ENCODE measurements around the gene PFKFB3.

Gene PFKFB3

DNA sequence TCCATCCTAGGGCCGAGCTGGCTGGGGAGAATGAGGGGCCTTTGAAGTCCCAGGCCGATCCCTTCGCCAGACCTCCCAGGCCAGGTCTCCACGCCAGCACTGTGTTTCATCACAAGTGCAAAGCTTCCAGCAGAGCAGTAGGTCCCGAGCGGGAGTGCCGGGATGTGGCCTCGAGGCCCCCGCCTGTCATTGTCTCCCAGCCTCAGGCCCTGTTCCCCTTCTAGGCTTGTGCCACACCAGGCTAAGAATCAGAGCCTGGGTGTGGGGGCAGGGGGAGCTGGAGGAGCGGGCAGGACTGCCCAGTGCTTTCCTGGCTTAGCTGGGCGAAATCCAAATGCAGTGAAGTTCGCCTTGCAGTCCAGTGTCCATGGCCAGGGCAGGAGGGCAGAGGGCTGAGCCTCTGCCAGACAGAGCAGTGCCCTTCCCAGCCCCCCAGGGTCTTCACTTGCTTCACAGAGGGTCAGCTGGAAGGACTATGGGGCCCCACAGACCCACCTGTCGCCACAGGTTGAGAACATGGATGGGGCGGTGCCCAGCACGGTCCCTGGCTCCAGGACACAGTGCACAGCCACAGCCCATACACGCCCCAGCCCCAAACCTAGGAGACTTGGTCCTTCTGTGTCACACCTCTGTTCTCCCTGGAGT, 20.2 kb upstream of the PFKFB3 start:
- H3K4me3 ChIP-seq (ENCODE audit: low read length): no peak overlapping the region
- no peaks in the 10 kb centered on the region for H3K27me3 ChIP-seq (replicated peaks; ENCODE audit: insufficient read depth, low read length)
- no peaks in the 10 kb centered on the region for H4K20me1 ChIP-seq (ENCODE audit: insufficient read depth, low read length)
- H3K79me2 ChIP-seq (ENCODE audit: low read length): peaks cover 5% of the 10 kb centered on the region; the same call in 1 of the 2 replicates
- H3K36me3 ChIP-seq (replicated peaks; ENCODE audit: insufficient read depth, low read length): no peaks in the 10 kb centered on the region
- H2AFZ ChIP-seq (ENCODE audit: low read length): no peak overlapping the region
- no peak for DNase-seq
- H3K27ac ChIP-seq (ENCODE audit: low read length): no peak overlapping the region
- H3F3A ChIP-seq (ENCODE audit: insufficient read depth, low read length): no peaks in the 10 kb centered on the region
- no peaks in the 10 kb centered on the region for H3K4me1 ChIP-seq (ENCODE audit: low read length)
- H3K9me2 ChIP-seq (replicated peaks; ENCODE audit: insufficient read depth, low read length): no peaks in the 10 kb centered on the region
- H3K4me2 ChIP-seq (ENCODE audit: low read depth, low read length): no peak overlapping the region
- TF ChIP-seq, protein P1, sequence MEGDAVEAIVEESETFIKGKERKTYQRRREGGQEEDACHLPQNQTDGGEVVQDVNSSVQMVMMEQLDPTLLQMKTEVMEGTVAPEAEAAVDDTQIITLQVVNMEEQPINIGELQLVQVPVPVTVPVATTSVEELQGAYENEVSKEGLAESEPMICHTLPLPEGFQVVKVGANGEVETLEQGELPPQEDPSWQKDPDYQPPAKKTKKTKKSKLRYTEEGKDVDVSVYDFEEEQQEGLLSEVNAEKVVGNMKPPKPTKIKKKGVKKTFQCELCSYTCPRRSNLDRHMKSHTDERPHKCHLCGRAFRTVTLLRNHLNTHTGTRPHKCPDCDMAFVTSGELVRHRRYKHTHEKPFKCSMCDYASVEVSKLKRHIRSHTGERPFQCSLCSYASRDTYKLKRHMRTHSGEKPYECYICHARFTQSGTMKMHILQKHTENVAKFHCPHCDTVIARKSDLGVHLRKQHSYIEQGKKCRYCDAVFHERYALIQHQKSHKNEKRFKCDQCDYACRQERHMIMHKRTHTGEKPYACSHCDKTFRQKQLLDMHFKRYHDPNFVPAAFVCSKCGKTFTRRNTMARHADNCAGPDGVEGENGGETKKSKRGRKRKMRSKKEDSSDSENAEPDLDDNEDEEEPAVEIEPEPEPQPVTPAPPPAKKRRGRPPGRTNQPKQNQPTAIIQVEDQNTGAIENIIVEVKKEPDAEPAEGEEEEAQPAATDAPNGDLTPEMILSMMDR (IDR thresholded peaks at IDR 0.05; ENCODE audit: low read length): no peak
- TF ChIP-seq EZH2 (optimal IDR thresholded peaks at IDR 0.05; ENCODE audit: low read depth, low read length) (no peak), EZH2phosphoT487 (IDR thresholded peaks at IDR 0.05; ENCODE audit: low read length) (no peak)
- H3K9me3 ChIP-seq (replicated peaks; ENCODE audit: insufficient read depth, low read length): no peaks in the 10 kb centered on the region
- H3K9ac ChIP-seq (ENCODE audit: low read length): no peak overlapping the region

DNA sequence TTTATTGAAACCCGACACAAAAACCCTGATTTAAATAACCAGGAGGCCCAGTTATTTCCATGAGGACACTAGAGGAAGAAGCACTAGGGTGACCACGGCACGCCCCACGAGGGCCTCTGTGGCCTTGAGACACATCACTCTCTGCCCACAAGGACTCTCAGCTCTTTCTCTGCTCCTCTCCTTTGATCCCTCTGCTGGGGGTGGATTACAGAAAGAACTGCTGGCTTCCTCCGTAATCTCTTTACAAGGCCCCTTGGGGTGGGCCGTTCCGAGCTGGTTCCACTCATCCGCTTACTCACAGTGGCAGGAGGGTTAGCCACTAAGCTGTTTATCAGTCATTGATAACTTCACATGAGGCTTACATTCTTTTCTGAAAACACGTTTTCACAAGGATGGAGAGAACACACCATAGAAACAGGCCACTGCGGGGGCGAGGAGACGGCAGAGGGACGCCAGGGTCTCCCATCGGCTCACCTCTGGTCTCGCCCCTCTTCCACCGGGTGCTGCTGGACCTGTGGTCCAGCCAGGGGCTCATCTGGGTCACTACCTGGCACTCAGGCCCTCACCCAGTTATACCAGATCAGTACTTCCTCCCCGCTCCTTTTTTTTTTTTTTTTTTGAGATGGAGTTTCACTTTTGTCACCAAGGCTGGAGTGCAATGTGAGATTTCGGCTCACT, 17.6 kb upstream of the PFKFB3 start:
- Histone ChIP-seq H3F3A (ENCODE audit: insufficient read depth, low read length) (no peaks in the 10 kb centered on the region), H3K36me3 (replicated peaks; ENCODE audit: insufficient read depth, low read length) (no peaks in the 10 kb centered on the region), H3K79me2 (ENCODE audit: low read length) (no peaks in the 10 kb centered on the region), H3K9me3 (replicated peaks; ENCODE audit: insufficient read depth, low read length) (no peaks in the 10 kb centered on the region), H3K4me2 (ENCODE audit: low read depth, low read length) (no peak overlapping the region), H3K27me3 (replicated peaks; ENCODE audit: insufficient read depth, low read length) (no peaks in the 10 kb centered on the region), H3K9me2 (replicated peaks; ENCODE audit: insufficient read depth, low read length) (no peaks in the 10 kb centered on the region), H3K4me3 (ENCODE audit: low read length) (no peak overlapping the region), H3K9ac (ENCODE audit: low read length) (no peak overlapping the region), H3K27ac (ENCODE audit: low read length) (no peak overlapping the region), H4K20me1 (ENCODE audit: insufficient read depth, low read length) (no peaks in the 10 kb centered on the region), H3K4me1 (ENCODE audit: low read length) (no peaks in the 10 kb centered on the region), H2AFZ (ENCODE audit: low read length) (no peak overlapping the region)
- no peak for TF ChIP-seq EZH2 (optimal IDR thresholded peaks at IDR 0.05; ENCODE audit: low read depth, low read length)
- TF ChIP-seq, protein P1 (IDR thresholded peaks at IDR 0.05; ENCODE audit: low read length): no peak
- no peak for TF ChIP-seq EZH2phosphoT487 (IDR thresholded peaks at IDR 0.05; ENCODE audit: low read length)
- DNase-seq: no peak

DNA sequence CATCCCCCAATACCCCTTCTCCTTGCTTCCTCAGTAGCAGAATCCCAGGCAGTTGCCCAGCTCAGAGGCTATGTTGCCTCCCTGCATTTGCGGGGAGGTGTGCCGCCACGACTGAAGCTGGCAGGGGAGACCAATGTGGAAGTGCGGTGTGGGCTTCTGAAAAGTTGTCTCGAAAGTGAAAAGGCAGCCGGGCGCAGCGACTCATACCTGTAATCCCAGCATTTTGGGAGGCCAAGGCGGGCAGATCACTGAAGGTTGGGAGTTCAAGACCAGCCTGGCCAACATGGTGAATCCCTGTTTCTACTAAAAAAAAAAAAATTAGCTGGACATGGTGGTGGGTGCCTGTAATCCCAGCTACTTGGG, 15.9 kb upstream of the PFKFB3 start:
- H3K9me3 ChIP-seq (replicated peaks; ENCODE audit: insufficient read depth, low read length): no peaks in the 10 kb centered on the region
- no peaks in the 10 kb centered on the region for H3F3A ChIP-seq (ENCODE audit: insufficient read depth, low read length)
- H4K20me1 ChIP-seq (ENCODE audit: insufficient read depth, low read length): no peaks in the 10 kb centered on the region
- no peak overlapping the region for H3K4me2 ChIP-seq (ENCODE audit: low read depth, low read length)
- no peaks in the 10 kb centered on the region for H3K9me2 ChIP-seq (replicated peaks; ENCODE audit: insufficient read depth, low read length)
- TF ChIP-seq, protein P1 (IDR thresholded peaks at IDR 0.05; ENCODE audit: low read length): no peak
- no peak for TF ChIP-seq EZH2 (optimal IDR thresholded peaks at IDR 0.05; ENCODE audit: low read depth, low read length)
- TF ChIP-seq EZH2phosphoT487 (IDR thresholded peaks at IDR 0.05; ENCODE audit: low read length): no peak
- no peak overlapping the region for H2AFZ ChIP-seq (ENCODE audit: low read length)
- H3K27me3 ChIP-seq (replicated peaks; ENCODE audit: insufficient read depth, low read length): no peaks in the 10 kb centered on the region
- H3K79me2 ChIP-seq (ENCODE audit: low read length): no peaks in the 10 kb centered on the region
- no peak overlapping the region for H3K27ac ChIP-seq (ENCODE audit: low read length)
- H3K4me3 ChIP-seq (ENCODE audit: low read length): no peak overlapping the region
- no peaks in the 10 kb centered on the region for H3K4me1 ChIP-seq (ENCODE audit: low read length)
- no peaks in the 10 kb centered on the region for H3K36me3 ChIP-seq (replicated peaks; ENCODE audit: insufficient read depth, low read length)
- no peak overlapping the region for H3K9ac ChIP-seq (ENCODE audit: low read length)
- DNase-seq: no peak
